Measurements from ENCODE around the gene EXPH5. TPM values are rescaled to one million over a fixed set of nuclear protein-coding genes. Genes with fewer than 3 reads are reported as not detected.

EXPH5 gene
- total and polyA plus RNA-seq, 2 donors (not counting 3 experiments of a cell fraction or from before 2014, with no cell fraction given) = 0.03 to 0.09 TPM

- Histone ChIP-seq H3K27ac (ENCODE audit: insufficient read depth, low read depth, low read length) (peak overlapping the region; percentile 63), H3K4me3 (replicated peaks in 1 of 3; ENCODE audit: insufficient read depth in 1 of 3, low read depth in 1 of 3, low read length in 3 of 3) (no peak overlapping the region), H4K20me1 (replicated peaks; ENCODE audit: control insufficient read depth, extremely low read depth, insufficient read depth, low read length) (no peaks in the 10 kb centered on the region), H3K9me3 (replicated peaks; ENCODE audit: control insufficient read depth, insufficient read depth, low read length) (no peaks in the 10 kb centered on the region), H3K36me3 (ENCODE audit: control insufficient read depth in 2 of 2, extremely low read depth in 1 of 2, insufficient read depth in 2 of 2, low read length in 2 of 2) (no peaks in the 10 kb centered on the region), H3K9ac (replicated peaks; ENCODE audit: extremely low read depth, insufficient read depth, low read length) (peak overlapping the region; percentile 19), H2AFZ (ENCODE audit: low read depth, low read length) (peak overlapping the region; percentile 31), H3K4me1 (ENCODE audit: control insufficient read depth, extremely low read depth, insufficient read depth, low read length) (peaks cover 11% of the 10 kb centered on the region), H3K27me3 (ENCODE audit: control insufficient read depth in 2 of 2, insufficient read depth in 2 of 2, low read length in 2 of 2) (no peaks in the 10 kb centered on the region), H3K79me2 (ENCODE audit: control insufficient read depth, insufficient read depth, low read length) (no peaks in the 10 kb centered on the region), H3K4me2 (ENCODE audit: insufficient read depth, low read length) (peak overlapping the region; percentile 41), H3K9me1 (replicated peaks; ENCODE audit: control insufficient read depth, extremely low read depth, insufficient read depth, low read length) (no peaks in the 10 kb centered on the region)
- TF ChIP-seq POLR2A (IDR thresholded peaks at IDR 0.05; ENCODE audit: low read depth, low read length) = no peak
- no peak for TF ChIP-seq JUN (IDR thresholded peaks at IDR 0.05; ENCODE audit: borderline replicate concordance, insufficient read depth, insufficient read length, low read depth)
- no peak for TF ChIP-seq MAX (IDR thresholded peaks at IDR 0.05; ENCODE audit: insufficient read depth, insufficient read length)
- TF ChIP-seq CTCF (IDR thresholded peaks at IDR 0.05; ENCODE audit: extremely low read depth in 1 of 2, insufficient read depth in 1 of 2, low read depth in 1 of 2, low read length in 2 of 2) = no peak
- no peak for TF ChIP-seq FOS (IDR thresholded peaks at IDR 0.05; ENCODE audit: borderline replicate concordance, insufficient read depth, low read length)
- no peak for TF ChIP-seq GATA2 (IDR thresholded peaks at IDR 0.05; ENCODE audit: insufficient read depth, insufficient read length, low read depth, low read length)
- no peak for TF ChIP-seq EZH2 (IDR thresholded peaks at IDR 0.05; ENCODE audit: borderline replicate concordance, low read depth, low read length, severe bottlenecking)
- TF ChIP-seq MYC (IDR thresholded peaks at IDR 0.05; ENCODE audit: low read depth, low read length) = no peak
- no peak for TF ChIP-seq POLR2AphosphoS5 (IDR thresholded peaks at IDR 0.05; ENCODE audit: insufficient read depth, low read depth, low read length)
- POLR2A ChIA-PET = no interaction called here
- BruUV-seq (replicated peaks) = TSS peak; percentile 94
- no peak for DNase-seq (ENCODE audit: low read depth, low spot score)
- intact Hi-C loops (cut with micrococcal nuclease) (no loop called here), dilution Hi-C loops (cut with MboI; ENCODE audit: extremely low pct_ligation_motif_present, low sequenced_read_pairs) (no loop called here)
- peak; percentile 44 for FAIRE-seq
- CTCF ChIA-PET = no interaction called here
Measured at GRCh38 chr11:108617055-108617454, 23.5 kb upstream of the EXPH5 start.
